ENCODE results near the gene MIS12.

DNA sequence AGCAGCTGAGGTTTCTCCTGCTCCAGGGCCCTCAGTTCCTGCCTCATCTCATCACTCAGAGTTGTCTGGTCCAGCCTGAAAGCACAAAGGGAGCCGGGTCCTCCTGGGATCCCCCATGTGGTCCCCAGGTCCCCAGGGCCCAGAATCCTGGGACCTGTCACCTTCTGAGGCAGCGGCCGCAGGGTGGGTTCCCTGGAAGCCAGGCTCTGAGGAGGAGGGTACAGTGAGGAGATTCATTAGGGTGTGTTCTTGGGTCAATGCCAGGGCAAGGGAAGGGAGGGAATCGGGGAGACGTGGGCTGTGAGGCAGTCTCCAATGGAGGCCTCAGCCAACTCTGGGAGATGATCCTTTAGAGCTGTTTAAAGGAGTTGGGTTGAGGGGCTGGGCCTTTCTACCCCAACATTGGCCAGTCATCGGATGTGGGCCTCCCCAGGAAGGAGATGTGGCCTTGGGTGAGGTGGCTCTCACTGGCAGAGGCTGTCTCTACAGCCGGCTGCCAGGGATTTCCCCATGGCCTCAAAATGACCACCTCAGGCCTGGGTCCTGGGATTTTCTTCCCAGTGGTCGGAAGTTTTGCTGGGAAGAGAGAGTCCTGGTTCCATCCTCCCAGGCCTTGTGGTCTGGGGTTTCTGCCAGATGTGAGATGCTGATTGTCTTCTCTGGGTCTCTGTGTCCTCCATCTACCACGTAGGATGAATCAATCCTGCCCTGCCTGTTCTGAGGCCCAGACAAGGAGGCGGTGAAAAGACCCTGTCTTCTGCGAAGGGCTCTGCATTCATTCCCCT is 50.7 kb downstream of the MIS12 start:
- TF ChIP-seq, protein P1, sequence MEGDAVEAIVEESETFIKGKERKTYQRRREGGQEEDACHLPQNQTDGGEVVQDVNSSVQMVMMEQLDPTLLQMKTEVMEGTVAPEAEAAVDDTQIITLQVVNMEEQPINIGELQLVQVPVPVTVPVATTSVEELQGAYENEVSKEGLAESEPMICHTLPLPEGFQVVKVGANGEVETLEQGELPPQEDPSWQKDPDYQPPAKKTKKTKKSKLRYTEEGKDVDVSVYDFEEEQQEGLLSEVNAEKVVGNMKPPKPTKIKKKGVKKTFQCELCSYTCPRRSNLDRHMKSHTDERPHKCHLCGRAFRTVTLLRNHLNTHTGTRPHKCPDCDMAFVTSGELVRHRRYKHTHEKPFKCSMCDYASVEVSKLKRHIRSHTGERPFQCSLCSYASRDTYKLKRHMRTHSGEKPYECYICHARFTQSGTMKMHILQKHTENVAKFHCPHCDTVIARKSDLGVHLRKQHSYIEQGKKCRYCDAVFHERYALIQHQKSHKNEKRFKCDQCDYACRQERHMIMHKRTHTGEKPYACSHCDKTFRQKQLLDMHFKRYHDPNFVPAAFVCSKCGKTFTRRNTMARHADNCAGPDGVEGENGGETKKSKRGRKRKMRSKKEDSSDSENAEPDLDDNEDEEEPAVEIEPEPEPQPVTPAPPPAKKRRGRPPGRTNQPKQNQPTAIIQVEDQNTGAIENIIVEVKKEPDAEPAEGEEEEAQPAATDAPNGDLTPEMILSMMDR (IDR thresholded peaks at IDR 0.05), result no peak
- TF ChIP-seq POLR2A (IDR thresholded peaks at IDR 0.05), result no peak
